Measurements from ENCODE around the gene APLNR.

APLNR gene

DNA sequence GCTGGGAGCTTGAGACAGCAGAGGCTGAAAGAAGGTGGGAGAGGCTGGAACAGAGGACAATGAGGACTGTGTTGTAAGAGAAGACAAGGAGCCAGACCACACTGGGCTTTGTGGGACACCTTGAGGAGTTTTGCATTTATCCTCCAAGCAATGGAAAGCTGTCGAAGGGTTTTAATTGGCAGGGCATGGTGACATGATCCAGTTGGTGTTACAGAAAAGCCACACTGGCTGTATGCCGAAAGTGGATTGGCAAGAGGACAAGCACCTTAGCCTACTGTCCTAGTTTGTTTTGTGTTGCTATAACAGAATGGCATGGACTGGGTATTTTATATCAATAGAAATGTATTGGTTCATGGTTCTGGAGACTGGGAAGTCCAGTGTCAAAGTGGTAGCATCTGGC, 14.0 kb upstream of the APLNR start:
- Histone ChIP-seq H2AFZ (ENCODE audit: low read length) (no peak overlapping the region), H3K79me2 (ENCODE audit: insufficient read depth, low read length) (no peaks in the 10 kb centered on the region), H3K36me3 (ENCODE audit: insufficient read depth, low read length) (no peaks in the 10 kb centered on the region), H3K9ac (ENCODE audit: low read length) (no peak overlapping the region), H3K4me2 (ENCODE audit: low read length) (no peak overlapping the region), H3K4me1 (ENCODE audit: insufficient read depth, low read length, severe bottlenecking) (no peaks in the 10 kb centered on the region), H3K9me3 (ENCODE audit: low read length) (no peaks in the 10 kb centered on the region), H4K20me1 (ENCODE audit: insufficient read depth, low read length) (no peaks in the 10 kb centered on the region), H3K9me2 (ENCODE audit: low read depth, low read length) (no peaks in the 10 kb centered on the region), H3K4me3 (ENCODE audit: low read depth, low read length, poor library complexity, severe bottlenecking) (no peak overlapping the region), H3K27me3 (ENCODE audit: insufficient read depth, low read length) (no peaks in the 10 kb centered on the region), H3F3A (ENCODE audit: insufficient read depth, low read length) (no peaks in the 10 kb centered on the region), H3K27ac (ENCODE audit: low read depth, low read length, poor library complexity, severe bottlenecking) (no peak overlapping the region)
- TF ChIP-seq, protein P1, sequence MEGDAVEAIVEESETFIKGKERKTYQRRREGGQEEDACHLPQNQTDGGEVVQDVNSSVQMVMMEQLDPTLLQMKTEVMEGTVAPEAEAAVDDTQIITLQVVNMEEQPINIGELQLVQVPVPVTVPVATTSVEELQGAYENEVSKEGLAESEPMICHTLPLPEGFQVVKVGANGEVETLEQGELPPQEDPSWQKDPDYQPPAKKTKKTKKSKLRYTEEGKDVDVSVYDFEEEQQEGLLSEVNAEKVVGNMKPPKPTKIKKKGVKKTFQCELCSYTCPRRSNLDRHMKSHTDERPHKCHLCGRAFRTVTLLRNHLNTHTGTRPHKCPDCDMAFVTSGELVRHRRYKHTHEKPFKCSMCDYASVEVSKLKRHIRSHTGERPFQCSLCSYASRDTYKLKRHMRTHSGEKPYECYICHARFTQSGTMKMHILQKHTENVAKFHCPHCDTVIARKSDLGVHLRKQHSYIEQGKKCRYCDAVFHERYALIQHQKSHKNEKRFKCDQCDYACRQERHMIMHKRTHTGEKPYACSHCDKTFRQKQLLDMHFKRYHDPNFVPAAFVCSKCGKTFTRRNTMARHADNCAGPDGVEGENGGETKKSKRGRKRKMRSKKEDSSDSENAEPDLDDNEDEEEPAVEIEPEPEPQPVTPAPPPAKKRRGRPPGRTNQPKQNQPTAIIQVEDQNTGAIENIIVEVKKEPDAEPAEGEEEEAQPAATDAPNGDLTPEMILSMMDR (IDR thresholded peaks at IDR 0.05; ENCODE audit: low read length) = no peak
- TF ChIP-seq EZH2 (IDR thresholded peaks at IDR 0.05; ENCODE audit: borderline replicate concordance, low read length) = no peak

DNA sequence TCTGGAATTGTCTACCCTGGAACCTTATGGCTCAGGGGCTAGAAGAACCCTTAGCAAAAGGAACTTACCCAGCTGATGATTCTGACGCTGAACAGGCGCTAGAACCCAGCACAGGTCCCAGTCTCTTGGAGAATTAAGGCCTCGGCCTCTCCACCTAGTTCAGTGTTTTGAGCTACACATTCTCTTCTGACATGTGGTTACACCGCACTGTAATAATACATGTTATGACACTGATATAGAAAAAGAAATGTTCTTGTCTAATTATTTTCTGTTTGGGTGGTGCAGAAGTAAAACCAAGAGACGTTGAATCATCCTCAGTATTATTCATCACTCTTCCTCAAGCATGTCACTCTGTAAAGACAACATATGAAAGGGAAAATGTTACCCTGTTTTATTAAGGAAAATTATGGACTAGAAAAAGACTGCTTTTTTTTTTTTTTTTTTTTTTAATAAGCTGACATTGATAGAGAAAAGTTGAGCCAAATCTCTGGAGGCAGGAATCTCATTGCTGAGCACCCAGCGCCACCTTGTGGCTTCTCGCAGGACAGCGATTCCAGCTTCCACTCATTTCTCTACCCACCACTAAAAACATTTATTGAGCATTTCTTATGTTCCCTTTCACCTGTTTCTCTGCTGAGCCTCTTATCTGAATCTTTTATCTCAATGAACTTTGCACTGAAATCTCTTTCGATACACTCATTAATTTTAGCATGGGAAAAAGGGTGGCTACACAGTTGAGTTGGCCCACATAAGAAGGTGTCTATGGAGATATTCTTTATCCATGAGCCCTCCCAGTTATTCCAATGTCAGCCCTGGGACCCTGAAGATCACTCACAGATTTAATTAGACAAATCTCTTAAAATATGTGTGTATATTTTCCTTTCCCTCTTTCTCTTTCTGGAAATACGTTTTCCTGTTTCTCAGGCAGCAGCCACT, 12.6 kb upstream of the APLNR start:
- Histone ChIP-seq H3K4me2 (ENCODE audit: low read length) (no peak overlapping the region), H2AFZ (ENCODE audit: low read length) (no peak overlapping the region)

DNA sequence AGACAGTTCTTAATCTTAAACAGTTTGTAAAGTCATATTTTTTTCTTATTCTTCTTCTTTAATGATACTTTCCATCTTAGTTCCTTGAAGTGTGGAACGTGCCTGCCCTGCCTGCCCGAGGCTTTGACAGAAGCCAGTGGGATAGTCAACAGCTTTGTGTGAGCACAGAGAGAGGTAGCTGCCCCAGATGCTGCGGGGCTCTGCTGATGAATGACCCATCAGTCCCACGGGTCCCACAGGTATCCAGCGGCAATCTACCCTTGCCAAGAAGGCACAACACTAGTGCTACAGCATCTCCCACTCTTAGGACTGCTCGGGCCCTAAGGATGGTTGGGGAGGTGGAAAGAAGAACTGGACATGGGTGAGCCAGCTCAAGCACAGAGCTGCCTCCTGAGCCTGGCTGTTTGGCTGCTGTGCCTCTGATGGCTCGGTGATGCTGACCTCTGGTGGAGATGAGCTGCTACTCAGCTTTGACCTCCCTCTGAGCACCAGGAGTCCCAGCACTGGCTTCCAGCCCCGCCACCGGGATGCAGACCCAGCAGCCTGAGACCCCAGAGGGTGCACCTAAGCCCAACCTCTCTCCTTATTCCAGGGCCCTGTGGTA, 11.8 kb upstream of the APLNR start:
- no peak overlapping the region for H3K27ac ChIP-seq (ENCODE audit: low read depth, low read length, poor library complexity, severe bottlenecking)
- H3K4me3 ChIP-seq (ENCODE audit: low read depth, low read length, poor library complexity, severe bottlenecking) = no peak overlapping the region
- H3K4me2 ChIP-seq (ENCODE audit: low read length) = no peak overlapping the region
- no peaks in the 10 kb centered on the region for H3K27me3 ChIP-seq (ENCODE audit: insufficient read depth, low read length)
- no peaks in the 10 kb centered on the region for H3F3A ChIP-seq (ENCODE audit: insufficient read depth, low read length)
- no peaks in the 10 kb centered on the region for H3K4me1 ChIP-seq (ENCODE audit: insufficient read depth, low read length, severe bottlenecking)
- H3K36me3 ChIP-seq (ENCODE audit: insufficient read depth, low read length) = no peaks in the 10 kb centered on the region
- no peaks in the 10 kb centered on the region for H3K9me3 ChIP-seq (ENCODE audit: low read length)
- no peaks in the 10 kb centered on the region for H3K79me2 ChIP-seq (ENCODE audit: insufficient read depth, low read length)
- no peaks in the 10 kb centered on the region for H4K20me1 ChIP-seq (ENCODE audit: insufficient read depth, low read length)
- no peak overlapping the region for H3K9ac ChIP-seq (ENCODE audit: low read length)
- no peak for TF ChIP-seq EZH2 (IDR thresholded peaks at IDR 0.05; ENCODE audit: borderline replicate concordance, low read length)
- TF ChIP-seq, protein P1 (IDR thresholded peaks at IDR 0.05; ENCODE audit: low read length) = peak; percentile 57
- no peak overlapping the region for H2AFZ ChIP-seq (ENCODE audit: low read length)
- H3K9me2 ChIP-seq (ENCODE audit: low read depth, low read length) = no peaks in the 10 kb centered on the region

More for the DNA sequence above, 12.6 kb upstream of the APLNR start:
- Histone ChIP-seq H3K4me3 (ENCODE audit: low read depth, low read length, poor library complexity, severe bottlenecking) (no peak overlapping the region), H3K4me1 (ENCODE audit: insufficient read depth, low read length, severe bottlenecking) (no peaks in the 10 kb centered on the region), H3K9ac (ENCODE audit: low read length) (no peak overlapping the region), H4K20me1 (ENCODE audit: insufficient read depth, low read length) (no peaks in the 10 kb centered on the region), H3F3A (ENCODE audit: insufficient read depth, low read length) (no peaks in the 10 kb centered on the region), H3K27me3 (ENCODE audit: insufficient read depth, low read length) (no peaks in the 10 kb centered on the region), H3K9me3 (ENCODE audit: low read length) (no peaks in the 10 kb centered on the region), H3K9me2 (ENCODE audit: low read depth, low read length) (no peaks in the 10 kb centered on the region), H3K79me2 (ENCODE audit: insufficient read depth, low read length) (no peaks in the 10 kb centered on the region), H3K36me3 (ENCODE audit: insufficient read depth, low read length) (no peaks in the 10 kb centered on the region), H3K27ac (ENCODE audit: low read depth, low read length, poor library complexity, severe bottlenecking) (no peak overlapping the region)
- TF ChIP-seq EZH2 (IDR thresholded peaks at IDR 0.05; ENCODE audit: borderline replicate concordance, low read length) = no peak
- TF ChIP-seq, protein P1 (IDR thresholded peaks at IDR 0.05; ENCODE audit: low read length) = peak; percentile 80
